Spleen (tissue), 11 donors: ENCODE data around the gene CHRDL2. TPM values are rescaled to one million over a fixed set of nuclear protein-coding genes. Genes with fewer than 3 reads are reported as not detected.
"Not testable (repeated sequence)": the region's sequence is repeated elsewhere in the genome, so short reads cannot be mapped to it uniquely, and the experiment has no call there.

Experiments used
- DNase-seq: peaks from one replicate; pipeline ENCODE4 v3.0.0-alpha.2; 2020
- H3K27ac ChIP-seq, 8 donors: fragments of 200-600 bp; sonication (generic) in 7 of 8; 1 replicate in 4 of 8; 2 replicates in 4 of 8; pipeline versions ENCODE4 v1.5.0 to v1.8.0; 2016 to 2021; ENCODE audit warnings: inconsistent platforms in 4 of 8, mild to moderate bottlenecking in 4 of 8, moderate library complexity in 1 of 8
- H3K27me3 ChIP-seq, 7 donors: fragments of 200-600 bp; sonication (generic) in 6 of 7; replicated peaks in 1 of 7; 1 replicate in 4 of 7; 2 replicates in 3 of 7; pipeline versions ENCODE4 v1.5.0 to v1.8.0; 2016 to 2021; ENCODE audit warnings: inconsistent platforms in 3 of 7, mild to moderate bottlenecking in 1 of 7
- H3K36me3 ChIP-seq, 6 donors: fragments of 200-600 bp; sonication (generic) in 5 of 6; 1 replicate in 4 of 6; 2 replicates in 2 of 6; pipeline versions ENCODE4 v1.5.0 to v1.8.0; 2016 to 2021; ENCODE audit warnings: inconsistent platforms in 2 of 6
- H3K4me1 ChIP-seq, 6 donors: fragments of 200-600 bp; sonication (generic) in 5 of 6; 1 replicate in 3 of 6; 2 replicates in 3 of 6; pipeline versions ENCODE4 v1.5.0 to v1.8.0; 2016 to 2021; ENCODE audit warnings: inconsistent platforms in 3 of 6
- H3K4me3 ChIP-seq, 8 donors: fragments of 200-600 bp; sonication (generic) in 7 of 8; 1 replicate in 4 of 8; 2 replicates in 4 of 8; pipeline versions ENCODE4 v1.5.0 to v1.8.0; 2016 to 2021; ENCODE audit warnings: inconsistent platforms in 4 of 8, mild to moderate bottlenecking in 4 of 8, moderate library complexity in 2 of 8
- H3K9me3 ChIP-seq, 8 donors: fragments of 200-600 bp; sonication (generic) in 7 of 8; 1 replicate in 4 of 8; 2 replicates in 4 of 8; pipeline versions ENCODE4 v1.5.0 to v1.8.0; 2016 to 2021; ENCODE audit warnings: inconsistent platforms in 4 of 8
- CTCF ChIP-seq, 11 experiments: fragments of 200-600 bp in 7 of 11; fragments of 450-650 bp in 4 of 11; sonication (generic) in 4 of 11; IDR thresholded peaks in 8 of 11; conservative IDR thresholded peaks in 3 of 11; 1 replicate in 7 of 11; 2 replicates in 4 of 11; pipeline versions ENCODE4 v1.4.0 to v1.8.0; 2016 to 2021; ENCODE audit warnings: antibody characterized with exemption in 11 of 11, inconsistent platforms in 4 of 11, mild to moderate bottlenecking in 1 of 11
- POLR2A ChIP-seq, 3 donors: fragments of 450-650 bp; IDR thresholded peaks; one replicate each; pipeline ENCODE4 v1.5.1; 2017; ENCODE audit warnings: antibody characterized with exemption in 3 of 3, mild to moderate bottlenecking in 1 of 3
- POLR2AphosphoS5 ChIP-seq, 3 donors: sonication (generic); formaldehyde crosslinking; IDR thresholded peaks; one replicate each; pipeline ENCODE4 v1.5.1; 2017; ENCODE audit warnings: antibody characterized with exemption in 3 of 3
- WGBS, 5 donors: extraction: QIAGEN DNeasy Blood & Tissue Kit in 3 of 5; methylation state at CpG; one replicate each; pipeline versions ENCODE4 v1.1.5 to v1.1.7; 2013 to 2018; 5-methylcytosine and 5-hydroxymethylcytosine counted together
- intact Hi-C: fragments of 100-400 bp; cut with DNase I; formaldehyde crosslinking; loops from one replicate; pipeline ENCODE4 v1.15.0; 2023; ENCODE audit warnings: low total_unique reads
- polyA plus RNA-seq, 3 donors: library from polyadenylated mRNA; stranded (reverse); fragments of 200-250 nt; gene quantifications; one replicate each; pipeline ENCODE4 v1.2.1, GENCODE V29; 2013
- total RNA-seq, 7 donors: library from RNA; depleted of rRNA in 3 of 7; stranded (reverse); fragments of >200 nt in 3 of 7; fragmentation: NEBNext Ultra II Directional in 4 of 7; extraction: Animal tissue kit (Norgen Biotek cat#: 25700) in 4 of 7; gene quantifications; one replicate each; pipeline versions ENCODE4 v1.1.0 to v1.2.1, GENCODE V29; 2016 to 2021
- donor health status: healthy with polysubstance abuse.
- donor health status: DM: no; HTN: no; CAD: no; lungs with moderate emphysema.
- donor health status: DM: no; HTN: no; CAD: no.
- donor health status: Bipolar disorder and iron deficiency.
- donor health status: healthy.
- donor health status: DM: no; HTN: no; CAD: no.
- donor health status: DM: yes; HTN: yes; CAD: no.

CHRDL2 gene
- total and polyA plus RNA-seq, 10 donors = 0.24 to 2.2 (median 1.5) TPM; not detected in 5

- Histone ChIP-seq H3K9me3 (peaks cover 0 to 20% (median 8%) of the 10 kb centered on the region in 8 donors), H3K4me3 (no peak overlapping the region), H3K27ac (no peak overlapping the region), H3K27me3 (no peaks in the 10 kb centered on the region), H3K4me1 (no peaks in the 10 kb centered on the region), H3K36me3 (peaks cover 0 to 14% (median 0%) of the 10 kb centered on the region in 6 donors)
- 88 to 98% (median 93%) methylated on average over 1 of the region's 1 CpG for WGBS, 5 donors
- TF ChIP-seq POLR2A (IDR thresholded peaks at IDR 0.05) = no peak
- no peak for TF ChIP-seq POLR2AphosphoS5 (IDR thresholded peaks at IDR 0.05)
- no peak for TF ChIP-seq CTCF (IDR thresholded peaks at IDR 0.05 in 8 of 11, conservative IDR thresholded peaks at IDR 0.05 in 3 of 11)
- DNase-seq = no peak
- intact Hi-C loops = no loop called here
These were observed 67.9 kb downstream of the CHRDL2 start for GRCh38 chr11:74663315-74663714.

- no peaks in the 10 kb centered on the region for H3K27me3 ChIP-seq
- H3K36me3 ChIP-seq = peaks cover 0 to 14% (median 0%) of the 10 kb centered on the region in 6 donors
- TF ChIP-seq CTCF (IDR thresholded peaks at IDR 0.05 in 8 of 11, conservative IDR thresholded peaks at IDR 0.05 in 3 of 11) = no peak
- no peak for TF ChIP-seq POLR2AphosphoS5 (IDR thresholded peaks at IDR 0.05)
- no peak for TF ChIP-seq POLR2A (IDR thresholded peaks at IDR 0.05)
- H3K27ac ChIP-seq = no peak overlapping the region
- H3K4me1 ChIP-seq = no peaks in the 10 kb centered on the region
- peaks cover 0 to 20% (median 8%) of the 10 kb centered on the region in 8 donors for H3K9me3 ChIP-seq
- WGBS, 5 donors = 88 to 98% (median 94%) methylated on average over 4 of the region's 4 CpGs
- DNase-seq = no peak
- intact Hi-C loops = no loop called here
- H3K4me3 ChIP-seq = no peak overlapping the region
These were observed 68.6 kb downstream of the CHRDL2 start for GRCh38 chr11:74662487-74663103.

GRCh38 chr11:74659124-74659523, 72.1 kb downstream of the CHRDL2 start:
- H3K4me1 ChIP-seq, DNase-seq, intact Hi-C loops, H3K4me3 ChIP-seq, H3K27ac ChIP-seq, H3K27me3 ChIP-seq: not testable (repeated sequence)
- peaks cover 0 to 14% (median 0%) of the 10 kb centered on the region in 6 donors for H3K36me3 ChIP-seq
- H3K9me3 ChIP-seq = peaks cover 0 to 20% (median 8%) of the 10 kb centered on the region in 8 donors
- 46 to 93% (median 83%) methylated on average over 2 to 4 of the region's 4 CpGs for WGBS, 5 donors

GRCh38 chr11:74654976-74655375, 76.2 kb downstream of the CHRDL2 start:
- TF ChIP-seq CTCF (IDR thresholded peaks at IDR 0.05 in 8 of 11, conservative IDR thresholded peaks at IDR 0.05 in 3 of 11) (no peak), POLR2AphosphoS5 (IDR thresholded peaks at IDR 0.05) (no peak), POLR2A (IDR thresholded peaks at IDR 0.05) (no peak)
- no peak for DNase-seq
- H3K27me3 ChIP-seq = no peaks in the 10 kb centered on the region
- no peaks in the 10 kb centered on the region for H3K4me1 ChIP-seq
- H3K4me3 ChIP-seq = no peak overlapping the region
- intact Hi-C loops = no loop called here
- no peak overlapping the region for H3K27ac ChIP-seq
- H3K9me3 ChIP-seq = peaks cover 0 to 9% (median under 1%) of the 10 kb centered on the region in 8 donors
- peaks cover 0 to 38% (median 0%) of the 10 kb centered on the region in 6 donors for H3K36me3 ChIP-seq
- WGBS, 5 donors = 94 to 97% (median 97%) methylated on average over 5 of the region's 5 CpGs
